Limb (tissue), 2 donors: ENCODE data around the gene CTXND1.
"Not testable (repeated sequence)": the region's sequence is repeated elsewhere in the genome, so short reads cannot be mapped to it uniquely, and the experiment has no call there.

Experiments
- DNase-seq, 2 donors: peaks; one replicate each; pipeline ENCODE4 v3.0.0-alpha.2; 2016; ENCODE audit errors: extremely low spot score in 2 of 2

Gene CTXND1

DNA sequence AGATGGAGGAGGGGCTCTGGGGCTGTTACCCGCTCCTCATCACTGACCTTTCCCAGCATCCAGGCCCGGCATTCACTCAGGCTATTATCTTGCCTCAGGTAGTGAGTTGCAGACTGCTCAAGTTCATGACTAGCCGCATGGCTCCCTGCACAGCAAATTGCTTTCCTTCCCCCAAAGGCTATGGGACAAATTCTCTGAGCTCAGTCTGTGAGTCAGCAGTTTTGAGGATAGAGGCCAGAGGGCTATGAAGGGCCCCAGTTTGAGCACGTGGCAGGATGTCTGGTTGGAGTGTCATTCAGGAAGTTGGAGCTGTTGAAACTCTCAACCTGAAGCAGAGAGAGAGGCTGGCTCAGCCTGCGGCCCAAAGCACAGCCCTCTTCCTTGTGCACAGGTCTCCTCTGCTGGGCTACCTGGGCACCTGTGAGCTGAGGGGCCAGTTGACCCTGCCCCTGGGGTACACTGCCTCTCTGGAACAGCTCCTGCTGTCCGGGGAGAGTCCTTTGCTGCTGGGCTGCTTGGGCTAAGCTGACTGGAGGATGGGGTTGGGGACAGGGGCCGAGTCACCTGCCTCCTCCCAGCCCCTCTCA lies 91.3 kb downstream of the CTXND1 start:
- no peak for DNase-seq

DNA sequence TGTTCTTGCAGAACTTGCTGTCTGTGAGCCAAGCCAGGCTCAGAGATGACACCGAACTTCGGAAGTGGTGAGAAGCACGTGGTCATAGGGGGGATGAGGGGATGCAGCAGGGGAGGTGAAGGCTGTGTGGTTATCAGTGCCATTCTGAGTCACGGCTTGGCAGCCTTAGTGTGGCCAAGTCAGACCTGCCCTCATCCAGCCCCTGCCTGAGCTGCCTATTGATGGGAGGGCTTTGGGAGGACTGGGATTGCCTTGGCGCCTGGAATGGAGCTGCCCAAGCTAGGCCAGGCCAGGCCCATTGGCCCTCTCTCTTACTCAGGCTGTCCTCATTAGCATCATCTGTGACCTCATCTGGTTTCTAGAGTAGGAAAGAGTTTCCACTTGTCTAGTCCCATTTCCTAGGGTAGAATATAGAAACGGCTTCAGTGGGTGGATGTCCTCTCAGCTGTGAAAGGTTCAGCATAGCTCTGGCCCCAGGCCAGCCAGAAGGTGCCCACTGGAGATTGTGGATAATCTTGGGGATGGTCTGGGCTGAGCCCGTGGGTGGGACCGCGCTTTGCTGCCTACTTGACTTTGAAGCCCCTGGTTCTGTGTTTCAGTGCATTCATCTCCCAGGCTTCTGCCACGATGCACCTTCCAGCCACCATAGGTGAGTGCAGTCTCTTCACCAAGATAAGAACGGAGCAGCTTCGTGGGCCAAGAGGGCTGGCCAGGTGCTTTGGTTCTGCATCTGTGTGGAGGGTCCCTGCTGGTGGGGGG lies 92.0 kb downstream of the CTXND1 start:
- no peak for DNase-seq

DNA sequence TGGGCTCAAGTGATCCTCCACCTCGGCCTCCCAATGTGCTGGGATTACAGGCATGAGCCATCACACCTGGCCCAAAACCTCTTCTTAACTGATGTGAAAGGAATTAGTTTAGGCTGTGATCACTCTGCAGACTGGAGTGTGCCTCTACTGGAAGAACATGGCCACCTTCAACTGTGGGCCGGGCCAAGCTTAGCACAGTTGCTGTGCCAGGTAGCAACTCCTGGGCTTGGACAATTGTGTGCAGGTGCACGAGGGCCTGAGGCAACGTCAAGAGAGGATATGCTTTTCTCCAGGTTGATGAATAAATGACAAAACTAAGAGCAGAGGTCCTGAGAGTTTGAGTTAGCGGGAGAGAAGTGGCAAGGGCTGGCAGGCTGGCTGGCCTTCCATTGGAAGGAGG lies 92.7 kb downstream of the CTXND1 start:
- no peak for DNase-seq

DNA sequence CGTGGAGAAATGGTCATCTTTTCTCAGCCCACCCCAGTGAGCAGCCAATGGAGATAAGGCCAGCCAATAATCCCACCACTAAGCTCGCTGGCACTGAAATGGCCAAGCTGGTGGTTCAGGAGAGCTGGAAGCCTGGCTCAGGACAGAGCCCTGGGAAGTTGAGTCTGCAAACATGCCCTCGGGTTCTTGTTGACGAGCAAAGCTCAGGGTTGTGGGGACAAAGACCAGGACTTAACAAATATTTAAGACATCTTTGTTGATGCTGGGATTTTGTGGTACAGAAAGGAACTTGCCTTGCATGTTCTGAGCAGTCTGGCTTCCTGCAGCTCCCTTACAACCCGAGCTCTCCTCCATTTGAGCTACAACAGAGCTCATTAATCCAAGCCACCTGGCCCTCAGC lies 94.8 kb downstream of the CTXND1 start:
- no peak for DNase-seq

DNA sequence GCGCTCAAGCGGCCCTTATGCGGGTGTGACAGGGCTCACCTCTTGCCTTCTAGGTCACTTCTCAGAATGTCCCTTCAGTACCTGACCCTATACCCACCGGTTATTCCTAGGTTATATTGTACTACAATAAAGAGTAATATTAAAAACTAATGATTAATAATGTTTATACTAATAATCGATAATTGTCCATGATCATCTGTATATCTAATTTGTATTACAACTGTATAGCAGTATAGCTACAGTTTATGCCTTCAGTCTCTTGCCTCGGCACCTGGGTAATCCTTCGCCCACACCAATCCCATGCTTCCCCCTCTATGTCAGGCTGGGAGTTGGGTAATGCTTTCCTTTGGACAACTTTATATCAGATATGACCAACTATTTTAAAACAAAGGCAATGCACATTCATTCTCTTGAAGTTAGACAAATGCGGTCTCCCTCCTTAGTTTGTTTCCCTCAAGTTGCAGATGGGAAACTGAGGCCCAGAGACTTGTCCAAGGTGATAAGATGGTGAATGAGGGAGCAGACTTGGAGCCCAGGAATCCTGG lies 95.8 kb downstream of the CTXND1 start:
- DNase-seq: no peak

DNA sequence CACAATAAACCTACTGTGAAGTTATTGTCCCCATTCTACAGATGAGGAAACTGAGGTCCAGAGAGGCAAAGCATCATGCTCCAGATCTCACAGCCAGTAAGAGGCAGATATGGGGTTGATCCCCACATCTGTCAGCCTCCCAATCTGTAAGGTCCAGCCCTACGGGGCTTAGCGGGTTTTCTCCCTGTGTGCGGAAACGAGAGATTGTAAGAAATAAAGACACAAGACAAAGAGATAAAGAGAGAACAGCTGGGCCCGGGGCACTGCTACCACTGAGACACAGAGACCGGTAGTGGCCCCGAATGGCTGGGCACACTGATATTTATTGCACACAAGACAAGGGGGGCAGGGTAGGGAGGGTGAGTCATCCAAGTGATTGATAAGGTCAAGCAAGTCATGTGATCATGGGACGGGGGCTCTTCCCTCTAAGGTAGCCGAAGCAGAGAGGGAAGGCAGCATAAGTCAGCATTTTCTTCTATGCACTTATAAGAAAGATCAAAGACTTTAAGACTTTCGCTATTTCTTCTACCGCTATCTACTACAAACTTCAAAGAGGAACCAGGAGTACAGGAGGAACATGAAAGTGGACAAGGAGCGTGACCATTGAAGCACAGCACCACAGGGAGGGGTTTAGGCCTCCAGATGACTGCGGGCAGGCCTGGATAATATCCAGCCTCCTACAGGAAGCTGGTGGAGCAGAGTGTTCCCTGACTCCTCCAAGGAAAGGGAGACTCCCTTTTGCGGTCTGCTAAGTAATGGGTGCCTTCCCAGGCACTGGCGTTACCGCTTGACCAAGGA lies 96.4 kb downstream of the CTXND1 start:
- not testable (repeated sequence) for DNase-seq

DNA sequence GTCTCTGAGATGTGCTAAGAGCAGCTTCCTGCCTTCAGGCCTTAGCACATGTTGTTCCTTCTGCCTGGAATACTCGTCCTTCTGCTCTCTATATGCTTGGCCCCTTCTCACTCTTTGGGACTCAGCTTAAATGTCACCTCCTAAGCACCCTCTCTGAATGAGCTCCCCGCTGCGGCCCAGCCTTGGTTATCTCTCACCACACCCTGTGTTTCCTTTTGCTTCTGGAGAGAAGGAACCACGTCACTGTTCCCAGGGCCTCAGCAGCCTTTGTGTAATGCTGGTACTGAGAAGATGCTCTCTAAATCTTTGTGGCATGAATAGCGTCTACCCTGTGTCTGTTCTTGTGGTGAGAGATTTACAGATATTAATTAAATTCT lies 97.0 kb downstream of the CTXND1 start:
- no peak for DNase-seq

DNA sequence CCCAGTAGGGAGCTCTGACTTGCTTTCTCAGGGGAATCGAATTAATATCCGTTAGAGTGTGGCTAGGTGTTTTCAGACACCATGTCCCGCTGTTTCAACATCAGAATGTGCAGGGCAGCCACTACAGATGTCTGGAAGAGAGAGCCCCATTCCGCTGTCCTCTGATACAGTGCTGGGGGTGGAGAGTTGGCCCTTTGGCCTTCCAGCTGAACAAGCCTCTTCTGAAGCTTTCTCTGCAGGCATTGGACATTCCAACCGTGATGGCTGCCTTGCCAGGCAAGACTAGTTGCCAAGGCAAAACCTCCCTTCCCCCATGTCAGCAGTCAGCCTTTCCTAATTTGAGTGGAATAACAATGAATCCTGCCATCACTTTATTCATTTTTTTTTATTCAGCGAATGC lies 97.7 kb downstream of the CTXND1 start:
- no peak for DNase-seq

DNA sequence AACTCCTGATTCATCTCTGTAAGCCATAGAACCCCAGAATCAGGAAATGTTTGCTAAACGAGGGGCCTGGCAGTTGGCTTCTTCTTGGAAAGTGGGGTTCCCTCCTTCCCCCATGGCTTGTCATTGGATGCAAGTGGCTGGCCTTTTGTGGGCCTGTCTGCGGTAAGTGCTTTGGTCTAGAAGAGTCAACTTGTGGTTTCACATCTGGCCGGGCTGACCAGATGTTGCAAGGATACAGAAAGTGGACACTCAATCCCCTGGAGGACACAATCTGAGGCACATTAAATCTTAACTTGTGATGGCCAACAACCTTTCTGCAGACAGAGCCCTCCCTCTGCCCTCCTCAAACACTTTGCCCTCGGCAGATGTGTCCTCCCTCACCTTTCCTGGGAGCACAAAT lies 98.1 kb downstream of the CTXND1 start:
- no peak for DNase-seq

DNA sequence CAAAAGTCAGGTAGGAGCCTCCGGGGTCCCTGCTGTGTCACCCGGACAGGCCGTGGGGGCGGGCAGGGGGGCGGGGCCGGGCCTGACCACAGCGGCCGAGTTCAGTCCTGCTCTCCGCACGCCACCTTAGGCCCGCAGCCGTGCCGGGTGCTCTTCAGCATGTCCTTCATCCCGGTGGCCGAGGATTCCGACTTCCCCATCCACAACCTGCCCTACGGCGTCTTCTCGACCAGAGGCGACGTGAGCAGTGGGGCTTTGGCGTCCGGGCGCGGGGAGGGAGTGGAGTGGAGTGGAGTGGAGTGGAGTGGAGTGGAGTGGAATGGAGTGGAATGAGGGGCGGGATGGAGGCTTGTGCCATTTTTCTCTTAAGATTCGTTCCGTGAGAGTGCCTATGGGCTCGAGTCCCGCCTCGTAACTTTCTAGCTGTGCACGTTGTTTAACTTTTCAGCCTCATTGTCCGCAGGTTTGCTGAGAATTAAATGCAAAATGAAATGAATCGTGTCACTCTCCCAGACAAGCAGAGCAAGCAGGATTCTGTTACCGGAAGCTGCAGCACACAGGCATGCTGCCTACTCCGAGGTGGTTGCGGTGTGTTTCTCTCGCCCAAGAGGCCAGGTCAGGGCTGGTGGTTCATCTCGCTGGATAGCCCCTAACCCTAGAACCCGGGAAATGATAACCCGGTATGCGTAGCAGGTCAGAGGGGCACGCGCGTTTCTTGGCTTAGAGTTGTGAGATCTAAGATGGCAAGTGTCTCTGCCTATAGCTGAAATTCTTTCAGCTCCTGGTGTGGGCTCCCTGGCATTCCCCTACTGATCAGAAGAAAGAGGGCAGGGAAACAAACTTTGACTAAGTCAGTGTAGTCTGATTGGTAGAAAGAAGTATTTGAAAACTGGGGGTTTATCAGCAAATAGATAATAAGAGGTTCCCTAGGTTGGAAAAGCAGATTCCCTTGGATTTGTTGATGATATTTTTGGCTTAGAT lies 98.8 kb downstream of the CTXND1 start, which contains the start of gene FAH:
Gene FAH (plus strand): TSS at position 104 of the 981 bp plus-strand sequence. CDS start 56 bp downstream, at position 160.
- DNase-seq: peak in 1 of 2 donors; percentile 4

DNA sequence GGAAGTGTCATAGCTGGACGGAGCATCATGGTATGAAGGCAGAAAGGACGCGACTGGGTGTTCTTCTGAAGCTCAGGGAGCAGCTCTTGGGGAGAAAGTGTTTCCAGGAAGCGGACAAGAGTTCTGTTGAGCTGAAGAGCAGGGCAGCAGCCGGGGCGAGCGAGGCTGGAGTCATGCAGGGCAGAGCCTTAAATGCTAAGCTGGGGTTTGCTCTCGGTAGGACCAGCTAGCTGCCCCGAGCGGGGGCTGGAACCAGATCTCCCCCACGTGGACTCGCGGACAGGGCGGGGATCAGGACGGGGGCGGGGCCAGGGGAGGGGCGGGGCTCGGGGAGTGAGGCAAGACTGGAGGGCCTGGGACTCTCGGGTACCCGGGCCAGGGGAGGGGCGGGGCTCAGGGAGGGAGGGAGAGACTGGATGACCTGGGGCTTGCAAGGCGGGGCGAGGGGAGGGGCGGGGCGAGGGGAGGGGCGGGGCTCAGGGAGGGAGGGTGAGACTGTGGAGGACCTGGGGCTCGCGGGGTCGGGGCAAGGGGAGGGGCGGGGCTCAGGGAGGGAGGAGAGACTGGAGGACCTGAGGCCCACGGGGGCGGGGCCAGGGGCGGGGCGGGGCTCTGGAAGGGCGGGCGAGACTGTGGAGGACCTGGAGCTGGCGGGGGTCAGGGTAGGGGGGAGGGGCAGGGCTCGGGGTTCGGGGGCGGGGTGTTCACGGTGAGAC lies 99.7 kb downstream of the CTXND1 start:
- DNase-seq: peak; percentile 73 to 95

DNA sequence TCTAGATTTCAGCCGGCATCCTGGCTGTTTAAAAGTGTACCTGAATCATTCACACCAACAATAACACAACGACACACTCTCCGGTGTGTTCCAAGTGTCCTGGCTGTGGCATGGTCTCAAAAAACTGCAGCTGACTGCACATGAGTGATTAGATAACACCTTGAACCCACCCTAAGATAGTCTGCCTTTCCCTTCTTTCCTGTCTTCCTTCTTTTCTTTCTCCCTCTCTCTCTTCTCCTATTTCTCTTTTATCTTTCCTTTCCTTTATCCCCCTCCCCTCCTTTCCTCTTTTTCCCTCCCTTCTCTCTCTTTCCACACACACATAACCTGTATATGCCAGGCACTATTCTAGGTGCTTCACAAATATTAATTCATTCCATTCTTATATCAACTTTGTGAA lies 100.4 kb downstream of the CTXND1 start:
- DNase-seq: no peak

DNA sequence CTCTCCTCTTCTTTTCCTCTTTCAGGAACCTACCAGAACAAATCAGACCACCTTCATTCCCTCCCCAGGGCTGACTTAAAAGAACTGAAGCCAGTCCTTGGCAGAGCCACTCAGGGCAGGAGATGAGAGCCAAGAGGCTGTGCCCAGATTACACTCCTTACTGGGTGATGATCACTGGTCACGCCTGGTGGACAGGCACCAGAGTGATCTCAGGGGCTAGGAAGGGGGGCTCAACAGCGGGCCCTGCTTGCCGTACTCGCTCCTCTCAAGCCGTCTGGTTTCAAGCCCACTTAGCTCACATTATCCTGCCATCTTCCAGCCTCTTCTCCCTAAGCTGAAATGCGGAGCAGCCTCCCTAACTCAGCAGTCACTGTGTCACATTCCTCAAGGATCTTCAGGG lies 100.9 kb downstream of the CTXND1 start:
- no peak for DNase-seq
